HepG2 (cell line): Measurements from ENCODE around the gene AGTPBP1.

ENCODE experiments used
- JUNB ChIP-seq: sonication (generic); formaldehyde crosslinking; IDR thresholded peaks from 2 replicates; pipeline ENCODE4 v1.8.0; 2022; ENCODE audit warnings: missing genetic modification reagents, mild to moderate bottlenecking, borderline replicate concordance
- MED1 ChIP-seq: sonication (generic); formaldehyde crosslinking; IDR thresholded peaks from 2 replicates; pipeline ENCODE4 v1.4.0; 2020; ENCODE audit warnings: missing genetic modification reagents
- MEF2D ChIP-seq: sonication (generic); formaldehyde crosslinking; IDR thresholded peaks from 2 replicates; pipeline ENCODE4 v1.5.1; 2020; ENCODE audit warnings: mild to moderate bottlenecking, missing genetic modification reagents
- TEAD2 ChIP-seq: sonication (generic); formaldehyde crosslinking; IDR thresholded peaks from 2 replicates; pipeline ENCODE4 v1.9.0; 2021; ENCODE audit warnings: missing genetic modification reagents
- ZNF24 ChIP-seq: fragments of 450-650 bp; IDR thresholded peaks from 2 replicates; pipeline ENCODE4 v1.6.1; 2017; ENCODE audit warnings: antibody characterized with exemption, mild to moderate bottlenecking

GRCh38 chr9:85717220-85717619, 24.5 kb downstream of the AGTPBP1 start:
- TF ChIP-seq MED1 (CRISPR knock-in tag) = no peak
- TF ChIP-seq TEAD2 (CRISPR knock-in tag) = no peak
- TF ChIP-seq ZNF24 = no peak
- TF ChIP-seq JUNB (CRISPR knock-in tag) = no peak
- no peak for TF ChIP-seq MEF2D (CRISPR knock-in tag)
